DMS79 (cell line): ENCODE data around the gene ALDH1A1.

Experiments used
- DNase-seq: peaks from one replicate; lab custom pipeline; 2025; lab: John Stamatoyannopoulos, UW

ALDH1A1 gene

GRCh38 chr9:72979405-72980100, 26.7 kb upstream of the ALDH1A1 start:
- no peak for DNase-seq

- DNase-seq: no peak
Measured at GRCh38 chr9:72978744-72979143, 25.9 kb upstream of the ALDH1A1 start.

GRCh38 chr9:72977670-72978069, 24.8 kb upstream of the ALDH1A1 start:
- DNase-seq: no peak

- DNase-seq: no peak
Measured at GRCh38 chr9:72974501-72974900, 21.6 kb upstream of the ALDH1A1 start.

- DNase-seq: no peak
Measured at GRCh38 chr9:72972636-72973035, 19.8 kb upstream of the ALDH1A1 start.

GRCh38 chr9:72971411-72971810, 18.6 kb upstream of the ALDH1A1 start:
- DNase-seq: no peak

- no peak for DNase-seq
Measured at GRCh38 chr9:72960446-72960845, 7.6 kb upstream of the ALDH1A1 start.

GRCh38 chr9:72958485-72959281, 5.8 kb upstream of the ALDH1A1 start:
- no peak for DNase-seq

GRCh38 chr9:72955571-72955970, 2.7 kb upstream of the ALDH1A1 start:
- DNase-seq: no peak

GRCh38 chr9:72955126-72955455, 2.2 kb upstream of the ALDH1A1 start:
- DNase-seq: no peak

- no peak for DNase-seq
Measured at GRCh38 chr9:72954431-72955125, 1.7 kb upstream of the ALDH1A1 start.

GRCh38 chr9:72952381-72952690, 517 bp downstream of the ALDH1A1 start:
- no peak for DNase-seq

- no peak for DNase-seq
Measured at GRCh38 chr9:72951520-72952380, 1.1 kb downstream of the ALDH1A1 start.

GRCh38 chr9:72950875-72951442, 1.9 kb downstream of the ALDH1A1 start:
- no peak for DNase-seq

GRCh38 chr9:72949918-72950325, 2.9 kb downstream of the ALDH1A1 start:
- no peak for DNase-seq

- DNase-seq: no peak
Measured at GRCh38 chr9:72949244-72949582, 3.6 kb downstream of the ALDH1A1 start.

GRCh38 chr9:72948575-72949243, 4.1 kb downstream of the ALDH1A1 start:
- no peak for DNase-seq

GRCh38 chr9:72947984-72948465, 4.8 kb downstream of the ALDH1A1 start:
- no peak for DNase-seq

GRCh38 chr9:72946821-72947220, 6.0 kb downstream of the ALDH1A1 start:
- DNase-seq: no peak

GRCh38 chr9:72946318-72946717, 6.5 kb downstream of the ALDH1A1 start:
- no peak for DNase-seq

- no peak for DNase-seq
Measured at GRCh38 chr9:72945391-72945790, 7.5 kb downstream of the ALDH1A1 start.
